HG02642 (cell line): ENCODE measurements around the gene C4orf50.

Experiments
- ATAC-seq: cut with Tn5 transposase; IDR thresholded peaks from one replicate; pipeline ENCODE4 v1.9.1; 2021; ENCODE audit warnings: mild to moderate bottlenecking; ENCODE audit not compliant: unreplicated experiment, poor library complexity

Gene C4orf50

DNA sequence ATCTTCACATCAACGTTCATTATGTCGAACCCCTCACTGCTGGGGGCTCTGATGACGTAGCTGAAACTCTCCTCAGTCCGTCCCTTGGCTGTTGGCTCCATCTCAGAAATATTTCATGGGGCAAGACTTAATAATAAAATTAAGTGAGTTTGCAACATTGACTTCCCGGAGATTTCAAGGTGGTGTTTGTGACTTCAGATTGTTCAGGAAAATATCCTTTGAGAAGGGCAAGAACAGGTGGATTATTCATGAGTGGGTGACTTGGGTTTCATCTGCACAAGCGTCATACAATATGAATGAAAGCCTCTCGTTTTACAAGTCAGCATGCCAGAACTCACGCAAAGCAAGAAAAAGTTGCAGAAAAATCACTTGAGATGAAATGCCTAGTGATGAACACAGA, at the start of gene C4orf50:
TSS of gene C4orf50 (minus strand) at position 101 of the 400 bp plus-strand sequence.
- ATAC-seq = no peak

DNA sequence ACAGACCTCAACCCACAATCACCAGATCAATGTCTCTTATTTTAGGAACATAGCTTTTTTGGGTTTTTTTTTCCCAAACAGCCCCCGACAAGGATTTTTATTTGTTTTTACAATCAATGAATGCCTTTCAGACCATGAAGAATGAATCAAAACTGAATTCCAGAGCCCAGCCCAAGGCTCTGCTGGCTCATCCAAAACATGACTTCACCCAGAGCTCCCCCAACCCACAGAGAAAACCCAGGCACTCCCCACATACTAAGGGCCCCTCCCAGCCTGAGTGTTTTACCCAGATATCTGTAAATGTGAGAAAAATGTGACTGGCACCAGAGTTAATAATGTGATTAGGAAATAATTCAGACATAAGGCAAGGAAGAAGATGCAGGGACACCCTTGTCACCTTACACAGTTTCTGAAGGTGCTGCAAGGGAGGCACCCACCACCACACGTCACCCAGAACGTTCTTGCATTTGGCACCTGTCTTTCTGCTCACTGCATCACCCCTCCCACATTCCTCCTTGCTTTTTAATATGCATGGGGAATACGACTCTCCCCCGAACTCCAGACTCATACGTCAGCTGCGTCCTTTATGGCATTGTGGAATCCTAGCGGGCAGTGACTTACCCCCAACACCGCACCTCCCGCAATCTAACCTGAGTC, 47.8 kb upstream of the C4orf50 start:
- ATAC-seq = no peak

DNA sequence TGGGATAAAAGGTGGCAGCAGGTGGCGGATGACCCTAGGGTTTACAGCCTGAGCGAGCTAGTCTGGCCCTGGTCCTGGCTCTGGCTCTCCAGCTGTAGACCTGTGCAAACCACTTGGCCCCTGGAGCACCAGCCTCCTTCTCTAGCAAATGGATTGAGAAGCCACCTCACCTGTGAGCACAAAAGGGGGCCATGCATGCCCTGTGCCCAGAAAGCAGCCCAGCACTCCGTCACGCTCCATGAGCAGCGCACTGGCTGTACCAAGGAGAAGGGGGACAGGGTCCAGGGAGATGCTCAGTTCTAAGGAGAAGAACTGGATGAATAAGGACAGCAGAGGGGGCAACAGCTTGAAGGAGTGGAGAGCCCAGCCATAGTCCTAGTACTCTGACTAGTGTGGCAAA, 46.9 kb upstream of the C4orf50 start:
- no peak for ATAC-seq

DNA sequence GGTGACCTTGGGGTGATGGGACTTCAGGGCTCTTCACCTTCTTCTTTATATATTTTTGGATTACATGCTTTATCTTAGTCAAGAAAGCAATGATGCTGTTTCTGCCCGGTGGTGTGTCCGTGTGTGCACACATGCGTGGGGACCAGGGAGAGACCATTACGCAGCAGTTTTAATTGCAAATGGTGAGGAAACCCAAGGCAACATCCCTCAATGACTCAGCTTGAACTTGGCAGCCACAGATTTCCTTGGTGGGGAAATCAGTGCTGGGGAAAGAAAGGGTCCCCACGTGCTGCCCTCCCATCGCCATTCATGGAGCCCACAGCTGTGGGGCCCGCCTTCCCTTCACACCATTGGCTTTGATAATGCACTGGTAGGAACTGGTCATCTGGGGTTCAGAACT, 46.2 kb upstream of the C4orf50 start:
- ATAC-seq = no peak

DNA sequence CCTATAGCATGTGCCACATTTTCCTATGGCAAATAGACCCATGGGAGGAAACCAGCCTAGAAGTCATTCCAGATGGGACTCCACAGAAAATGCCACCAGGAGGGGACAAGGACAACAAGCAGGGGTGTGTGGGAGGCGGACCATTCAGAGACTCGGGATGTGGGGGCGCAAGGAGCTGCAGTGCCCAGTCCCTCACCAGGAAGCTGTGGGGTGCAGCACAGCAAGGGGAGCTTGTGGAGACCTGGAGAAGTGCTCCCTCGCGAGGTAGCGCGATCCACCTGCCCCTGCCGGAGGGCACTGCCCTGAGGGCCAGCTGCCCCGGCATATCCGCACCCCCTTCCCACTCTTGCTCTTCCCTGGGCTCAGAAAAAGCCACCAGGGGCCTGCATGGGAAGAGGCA, 45.5 kb upstream of the C4orf50 start:
- no peak for ATAC-seq

DNA sequence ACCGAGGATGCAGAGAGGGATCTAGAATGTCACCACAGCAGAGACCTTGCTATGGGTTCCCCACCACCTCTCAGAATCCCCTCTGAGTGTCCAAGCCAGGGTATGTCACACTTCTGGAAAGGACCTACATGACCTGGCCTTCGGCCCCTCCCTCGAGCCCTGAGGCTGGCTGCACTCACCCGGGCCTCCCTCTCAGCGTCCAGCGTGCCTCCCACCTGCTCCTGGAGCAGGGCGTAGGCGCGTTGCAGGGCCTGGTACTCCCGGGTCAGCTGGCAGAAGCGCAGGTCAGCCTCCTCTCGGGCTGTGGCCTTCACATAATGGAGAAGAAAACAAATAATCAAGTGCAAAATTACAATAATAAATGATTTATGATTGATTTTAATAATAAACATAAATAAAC, 43.9 kb upstream of the C4orf50 start:
- ATAC-seq = no peak

DNA sequence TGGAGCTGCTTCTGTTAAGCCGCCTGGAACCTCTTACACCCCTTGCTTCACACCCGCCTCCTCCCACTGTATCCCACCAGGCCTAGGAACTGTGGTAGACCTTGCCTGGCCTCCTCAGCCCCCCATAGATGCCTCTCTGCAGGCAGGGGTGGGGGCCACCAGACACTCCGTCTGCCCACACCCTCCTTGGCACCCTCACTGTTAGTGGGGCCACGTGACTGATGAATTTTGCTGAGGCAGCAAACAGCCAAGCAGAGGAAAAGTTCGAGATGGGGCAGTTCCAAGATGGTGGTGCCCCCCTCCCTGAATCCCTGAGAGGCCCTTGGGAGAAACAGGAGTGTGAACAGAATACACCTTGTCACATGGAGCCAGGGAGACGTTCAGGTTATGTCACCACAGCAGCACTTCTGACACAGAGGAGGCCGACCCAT, 41.2 kb upstream of the C4orf50 start:
- no peak for ATAC-seq

DNA sequence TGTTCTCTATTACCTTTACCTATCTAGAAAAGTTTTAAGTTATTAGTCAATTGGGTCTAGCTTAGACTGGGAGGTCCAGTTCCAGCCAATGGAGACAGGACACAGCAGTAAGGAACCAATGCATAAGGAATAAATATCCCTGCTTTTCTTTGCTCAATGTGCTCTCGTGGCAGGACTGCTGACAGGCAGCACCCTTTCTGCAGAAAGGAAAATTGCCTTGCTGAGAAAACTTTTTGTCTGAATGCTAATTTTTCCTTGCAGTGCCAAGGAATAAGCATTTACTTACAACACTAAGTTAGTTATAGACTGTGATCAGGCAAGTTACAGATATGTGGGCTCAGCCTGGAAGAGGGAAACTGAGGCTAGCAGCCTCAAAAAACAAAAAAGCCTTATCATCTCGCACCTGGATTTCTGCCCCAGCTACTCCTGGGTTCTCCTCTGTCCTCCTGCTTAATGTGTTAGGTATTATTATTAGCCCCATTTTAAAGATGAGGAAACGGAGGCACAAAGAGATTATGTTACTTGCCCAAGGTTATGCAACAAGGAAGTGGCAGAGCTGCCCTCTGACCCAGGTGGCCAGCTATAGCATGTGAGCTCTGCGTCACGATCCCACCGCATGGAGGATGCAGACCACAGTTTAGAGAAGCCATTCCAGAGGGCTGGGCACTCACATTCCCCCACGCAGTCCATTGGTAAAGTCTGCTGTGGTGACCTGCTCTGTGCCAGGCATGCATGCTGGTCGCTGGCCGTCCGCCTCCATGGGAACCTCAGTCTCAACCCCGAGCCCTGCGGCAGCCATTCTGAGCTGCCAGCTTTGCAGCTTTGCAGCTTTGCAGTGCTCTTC, 40.5 kb upstream of the C4orf50 start:
- no peak for ATAC-seq

DNA sequence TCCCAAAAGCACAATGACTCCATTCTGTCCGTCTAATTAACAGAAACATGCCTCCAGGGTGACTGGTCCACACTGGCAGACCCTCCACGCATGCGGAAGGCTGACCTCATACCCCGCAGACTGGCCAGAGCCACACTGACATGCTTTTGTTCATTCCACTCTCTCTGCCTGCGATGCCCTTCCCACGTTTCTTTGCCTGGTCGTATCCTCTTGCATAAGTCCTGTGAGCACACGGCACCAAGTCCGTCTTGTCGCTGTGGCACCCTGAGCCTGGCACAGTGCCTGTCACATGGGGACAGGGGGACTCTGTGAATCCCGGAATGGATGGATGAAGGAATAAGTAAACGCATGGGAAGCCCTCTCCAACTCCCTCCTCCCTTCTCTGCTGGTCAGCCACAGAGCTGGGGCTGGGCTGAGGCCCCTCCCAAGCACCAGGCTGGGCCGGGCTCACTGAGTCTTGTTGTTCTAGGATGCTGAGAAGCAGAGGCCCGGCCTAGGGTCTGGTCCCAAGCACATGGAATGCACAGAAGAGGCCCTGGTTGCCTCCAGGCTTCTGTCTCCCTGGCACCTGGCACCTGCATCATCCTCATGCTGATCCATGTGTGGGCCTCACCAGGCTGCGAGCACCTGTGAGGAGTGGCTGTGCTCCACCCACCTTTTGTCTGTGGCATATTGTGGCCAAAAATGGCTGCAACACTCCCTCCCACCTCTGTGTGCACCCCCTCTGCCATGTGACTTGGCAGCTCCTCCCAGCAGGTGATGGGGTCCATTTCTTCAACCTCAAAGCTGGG, 38.9 kb upstream of the C4orf50 start:
- no peak for ATAC-seq

DNA sequence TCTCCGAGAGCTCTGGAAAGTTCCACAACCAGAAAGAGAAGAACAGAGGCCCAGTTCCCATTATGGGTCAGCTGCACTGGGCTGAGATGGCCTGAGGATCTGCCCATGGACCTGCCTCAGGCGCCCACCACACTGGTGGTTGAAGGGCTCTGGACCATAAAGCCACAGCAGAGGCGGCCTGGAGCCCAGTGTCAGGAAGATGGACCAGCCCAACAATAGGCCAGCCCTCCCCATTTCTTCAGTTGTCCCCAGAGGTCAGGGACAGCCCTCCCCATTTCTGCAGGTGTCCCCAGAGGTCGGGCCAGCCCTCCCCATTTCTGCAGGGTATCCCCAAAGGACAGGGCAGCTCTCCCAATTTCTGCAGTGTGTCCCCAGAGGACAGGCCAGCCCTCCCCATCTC, 37.2 kb upstream of the C4orf50 start:
- ATAC-seq = no peak

- ATAC-seq = no peak
Observed at GRCh38 chr4:6055030-6055429, 36.8 kb upstream of the C4orf50 start.

DNA sequence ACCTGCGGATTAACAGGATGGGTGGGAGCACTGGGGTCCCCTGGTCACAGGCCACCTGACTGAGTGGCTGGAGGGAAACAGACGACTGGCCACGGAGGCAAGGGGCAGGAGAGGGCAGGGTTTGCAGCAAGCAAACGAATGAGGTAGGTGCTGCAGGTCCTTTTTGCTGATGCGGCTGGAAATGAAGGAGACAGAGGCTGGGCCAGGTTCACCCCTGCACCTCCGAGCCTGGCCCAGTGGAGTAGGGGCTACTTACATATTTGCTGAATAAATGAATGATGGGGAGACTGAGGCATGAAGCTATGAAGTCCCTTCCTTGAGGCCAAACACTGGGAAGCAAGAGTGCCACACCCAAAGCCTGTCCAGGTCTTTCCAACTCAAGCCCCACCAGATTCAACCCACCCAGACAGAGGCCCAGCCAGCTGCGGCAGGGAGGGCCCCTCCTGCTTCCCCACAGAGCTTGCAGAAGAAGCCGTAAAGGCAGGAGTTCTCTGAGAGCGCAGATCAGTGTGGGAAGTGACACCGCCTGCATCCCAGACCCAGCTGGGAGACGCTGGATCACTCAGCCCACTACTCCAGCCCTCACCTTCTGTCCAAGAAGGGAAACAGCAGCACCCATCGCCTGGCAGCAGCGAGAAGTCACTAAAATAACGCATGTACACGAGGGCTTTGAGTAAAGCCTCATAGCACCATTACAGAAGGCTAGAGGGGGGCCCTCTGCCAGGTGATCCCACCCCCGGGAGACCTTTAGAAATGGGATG, 36.1 kb upstream of the C4orf50 start:
- no peak for ATAC-seq

DNA sequence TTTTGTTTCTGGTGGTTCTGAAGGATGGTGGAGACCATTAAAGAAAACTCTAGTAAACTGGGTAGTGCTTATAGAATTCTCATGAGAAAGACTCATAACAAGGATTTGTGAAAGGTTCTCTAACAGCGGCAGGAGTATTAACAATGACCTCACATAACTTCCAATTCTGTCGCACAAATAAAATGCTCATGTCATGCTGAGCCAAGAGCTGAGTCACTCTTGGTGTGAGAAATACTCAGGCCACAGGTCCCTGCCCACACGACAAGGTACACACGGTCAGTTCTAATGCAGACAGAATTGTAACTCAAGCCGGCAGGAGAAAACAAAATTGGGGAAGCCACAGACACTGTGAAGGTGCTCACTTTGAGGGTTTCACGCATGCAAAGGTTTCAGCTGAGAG, 34.4 kb upstream of the C4orf50 start:
- ATAC-seq = no peak

- ATAC-seq = no peak
Observed at GRCh38 chr4:6050551-6050950, 32.3 kb upstream of the C4orf50 start.

GRCh38 chr4:6049985-6050384, 31.8 kb upstream of the C4orf50 start:
- ATAC-seq = no peak

GRCh38 chr4:6049278-6049677, 31.0 kb upstream of the C4orf50 start:
- no peak for ATAC-seq

DNA sequence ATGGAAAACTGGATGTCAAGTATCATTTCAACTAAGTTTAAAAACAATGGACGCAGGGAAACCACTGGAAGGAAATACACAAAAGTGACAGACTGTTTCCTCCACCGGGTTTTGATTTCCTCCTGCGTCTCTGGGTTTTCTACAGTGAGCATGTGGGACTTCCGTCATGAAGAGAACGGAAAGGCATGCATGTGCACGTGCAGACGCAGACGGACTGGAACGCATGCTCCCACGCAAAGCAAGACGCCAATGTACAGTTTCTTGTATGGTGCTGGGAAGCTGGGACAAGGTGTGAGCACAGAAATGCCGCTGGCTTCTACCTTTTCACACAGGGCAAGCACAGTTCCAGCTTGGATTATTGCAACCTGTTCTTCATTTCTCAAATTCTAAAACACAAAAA, 30.3 kb upstream of the C4orf50 start:
- ATAC-seq = no peak

DNA sequence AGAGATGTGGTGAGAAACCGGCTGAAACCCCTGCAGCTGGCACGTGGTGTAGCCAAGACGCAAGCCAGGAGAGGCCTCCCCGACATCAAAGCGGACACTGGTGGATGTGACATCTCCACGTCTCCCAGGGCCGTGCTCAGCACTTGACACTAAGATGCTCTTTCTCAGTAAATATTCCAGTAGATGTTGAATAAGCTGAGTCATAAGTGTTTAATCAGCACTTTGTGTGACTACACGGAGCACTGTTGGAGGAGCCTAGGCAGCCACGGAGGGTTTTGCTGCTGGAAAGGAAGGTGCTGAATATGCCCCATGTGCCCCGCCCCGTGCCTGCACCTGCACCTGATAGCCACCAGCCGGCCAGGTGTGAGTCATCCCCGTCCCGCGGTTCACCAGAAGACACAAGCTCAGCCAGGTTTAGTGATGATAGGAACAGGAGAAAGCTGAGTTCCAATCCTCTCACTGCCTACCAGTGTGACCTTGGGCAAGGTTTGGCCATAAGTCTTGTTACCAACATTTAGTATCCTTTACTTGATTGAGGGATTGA, 29.0 kb upstream of the C4orf50 start:
- ATAC-seq = no peak

DNA sequence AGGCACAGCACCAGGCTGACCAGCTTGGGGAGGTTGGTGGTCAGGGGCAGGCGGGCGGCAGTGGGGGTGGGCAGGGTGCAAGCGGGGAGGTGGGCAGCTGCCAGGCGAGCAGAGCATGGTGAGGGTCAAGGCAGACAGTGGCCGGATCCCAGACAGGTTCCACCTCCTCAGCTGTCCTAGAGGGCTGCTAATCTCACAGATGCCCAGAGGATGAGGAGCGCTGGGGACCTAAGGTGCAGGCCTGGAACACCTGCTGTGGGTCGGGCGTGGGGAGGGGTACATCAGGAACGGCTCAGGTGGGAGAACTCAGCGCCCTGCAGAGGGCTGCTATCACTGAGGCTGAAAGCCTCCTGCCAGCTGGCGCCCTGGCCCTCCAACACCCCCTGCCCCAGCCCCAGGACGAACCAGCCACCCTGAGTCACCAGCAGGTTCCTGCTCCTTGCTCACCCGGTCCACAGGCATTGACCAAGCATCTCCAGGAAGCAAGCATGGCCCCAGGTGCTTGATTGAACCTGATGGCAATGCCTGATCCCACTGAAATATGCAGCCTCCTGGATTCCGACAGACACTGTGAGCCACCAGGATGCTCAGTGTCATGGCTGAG, 28.4 kb upstream of the C4orf50 start:
- ATAC-seq = no peak

DNA sequence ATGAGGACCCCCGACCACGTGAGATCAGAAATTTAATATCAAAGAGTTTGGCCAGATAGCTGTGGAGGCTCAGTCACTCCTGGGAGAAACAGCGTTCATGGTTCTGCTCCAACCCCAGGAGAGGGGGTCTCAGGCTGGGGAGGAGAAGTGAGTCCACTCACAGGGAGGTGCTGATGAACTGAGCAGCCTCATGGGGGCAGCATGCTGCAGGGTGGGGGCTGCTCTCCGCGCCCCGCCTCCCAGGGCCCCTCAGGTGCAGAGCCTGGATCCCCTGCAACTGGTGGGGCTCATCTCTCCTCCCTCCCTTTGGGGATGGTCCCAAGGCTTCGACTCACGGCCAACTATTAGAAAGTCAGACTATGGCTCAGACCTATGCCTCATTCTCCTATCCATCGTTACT, 26.6 kb upstream of the C4orf50 start:
- no peak for ATAC-seq
